Panc1 (cell line): Measurements from ENCODE around the gene ITPR2. TPM values are rescaled to one million over a fixed set of nuclear protein-coding genes. Genes with fewer than 3 reads are reported as not detected.

Source experiments
- ATAC-seq: fragments of 200-7000 bp; cut with Tn5 transposase; 2 replicates; pipeline ENCODE4 v1.9.1; 2020; ENCODE audit warnings: mild to moderate bottlenecking, moderate library complexity
- BruUV-seq: library from RNA; stranded (reverse); fragments of 400-500 nt; replicated peaks from 2 replicates; lab custom pipeline; 2021; lab: Mats Ljungman, UMichigan
- CTCF ChIA-PET: fragments of 300-600 bp; sonication (Branson Sonifier 250); formaldehyde crosslinking; loops from one replicate; lab custom pipeline; 2022; ENCODE audit warnings: antibody characterized with exemption; lab: Charles Lee
- POLR2A ChIA-PET: fragments of 300-600 bp; sonication (Branson Sonifier 250); formaldehyde crosslinking; loops from one replicate; lab custom pipeline; 2022; ENCODE audit warnings: antibody characterized with exemption; lab: Charles Lee
- DNase-seq: peaks from one replicate; pipeline ENCODE4 v3.0.0-alpha.2; 2010; ENCODE audit warnings: low read depth, low spot score
- H3K27ac ChIP-seq: 2 replicates; pipeline ENCODE4 v1.5.1; 2011; ENCODE audit warnings: mild to moderate bottlenecking, low read length, inconsistent platforms
- H3K27me3 ChIP-seq: fragments of 200-500 bp; sonication (Bioruptor generic); 2 replicates; pipeline ENCODE4 v1.6.0; 2014; ENCODE audit warnings: low read length, inconsistent platforms; ENCODE audit not compliant: control insufficient read depth, insufficient read depth
- H3K36me3 ChIP-seq: fragments of 200-500 bp; sonication (Bioruptor generic); 2 replicates; pipeline ENCODE4 v1.5.1; 2014; ENCODE audit warnings: inconsistent platforms, mild to moderate bottlenecking, low read length, moderate library complexity; ENCODE audit not compliant: control insufficient read depth, insufficient read depth
- H3K4me1 ChIP-seq: 2 replicates; pipeline ENCODE4 v1.5.1; 2011; ENCODE audit warnings: inconsistent platforms, mild to moderate bottlenecking, low read length, moderate library complexity; ENCODE audit not compliant: control insufficient read depth, insufficient read depth
- H3K4me3 ChIP-seq, 2 experiments: 2 replicates each; pipeline ENCODE4 v1.5.1; 2011 to 2012; ENCODE audit warnings: low read depth in 2 of 2, low read length in 2 of 2, mild to moderate bottlenecking in 2 of 2, inconsistent platforms in 1 of 2, moderate library complexity in 1 of 2
- H3K9me3 ChIP-seq: fragments of 200-500 bp; sonication (Bioruptor generic); 2 replicates; pipeline ENCODE4 v1.5.1; 2014; ENCODE audit warnings: low read depth, mild to moderate bottlenecking, inconsistent platforms, low read length, moderate library complexity; ENCODE audit not compliant: control insufficient read depth, insufficient read depth
- POLR2AphosphoS5 ChIP-seq: IDR thresholded peaks from 2 replicates; pipeline ENCODE4 v1.6.1; 2012; ENCODE audit warnings: mild to moderate bottlenecking, low read depth, low read length, moderate library complexity
- SIN3A ChIP-seq: IDR thresholded peaks from 2 replicates; pipeline ENCODE4 v1.6.1; 2012; ENCODE audit warnings: low read depth, mild to moderate bottlenecking, low read length, moderate library complexity, borderline replicate concordance; ENCODE audit not compliant: insufficient read depth
- TCF7L2 ChIP-seq: IDR thresholded peaks from 2 replicates; pipeline ENCODE4 v1.6.1; 2011; ENCODE audit warnings: mild to moderate bottlenecking, low read depth, low read length, inconsistent platforms
- in situ Hi-C: cut with HindIII; loops from 2 replicates; pipeline ENCODE4 v1.10.0; 2016; ENCODE audit warnings: low sequenced_read_pairs, low pct_unique_long_range_greater_than_20kb
- intact Hi-C: fragments of 100-400 bp; cut with micrococcal nuclease; formaldehyde crosslinking; loops from one replicate; pipeline ENCODE4 v1.10.0; 2022; ENCODE audit not compliant: unreplicated experiment
- total RNA-seq: library from RNA; stranded (reverse); gene quantifications from one replicate; pipeline ENCODE4 v1.2.1, GENCODE V29; 2021; ENCODE audit not compliant: unreplicated experiment
- TF ChIP-seq, protein P1 (sequence below): fragments of 450-650 bp; IDR thresholded peaks from 2 replicates; pipeline ENCODE4 v1.5.1; 2017; ENCODE audit warnings: mild to moderate bottlenecking
- TF ChIP-seq, protein P2 (sequence below), 2 experiments: IDR thresholded peaks; 2 replicates each; pipeline ENCODE4 v1.6.1; 2011 to 2012; ENCODE audit warnings: low read depth in 2 of 2, control low read depth in 1 of 2, low read length in 1 of 2, mild to moderate bottlenecking in 1 of 2, moderate library complexity in 1 of 2; ENCODE audit not compliant: insufficient read depth in 1 of 2

The ITPR2 gene
- total RNA-seq, 1 experiment from 2014 or later, result 41.8 TPM

DNA sequence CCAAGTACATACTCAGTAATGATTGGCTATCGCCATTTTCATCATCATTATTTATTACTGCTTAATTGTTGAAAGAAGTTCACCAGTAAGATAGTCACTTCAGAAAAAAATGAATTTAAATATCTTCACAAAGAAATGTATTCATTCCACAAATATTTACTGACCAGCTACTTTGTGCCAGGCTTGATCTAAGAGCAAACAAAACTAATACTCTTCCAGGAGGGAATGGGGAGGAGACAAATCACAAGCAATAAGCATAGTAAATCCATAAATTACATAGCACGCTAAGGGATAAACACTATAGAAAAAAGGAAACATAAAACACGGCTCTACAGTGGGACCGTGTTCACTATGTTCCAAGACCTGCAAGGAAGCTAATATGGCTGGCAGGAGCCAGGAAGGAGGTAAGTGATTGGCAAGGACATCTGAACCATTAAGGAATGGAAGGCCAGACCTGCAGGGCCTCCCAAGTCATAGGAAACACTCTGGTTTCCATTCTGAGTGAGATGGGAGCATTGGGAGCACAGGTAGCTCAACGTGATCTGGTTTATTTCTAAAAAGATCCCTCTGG lies 27.5 kb downstream of the ITPR2 start:
- BruUV-seq, result no TSS peak
- no peaks in the 10 kb centered on the region for H3K27me3 ChIP-seq
- ChIA-PET CTCF (interaction anchor here (1.0 kb wide), 1 partner anchor 13 kb away, joined by 3 read pairs; no protein-coding TSS in a partner anchor), POLR2A (no interaction called here)
- no peak overlapping the region for H3K4me3 ChIP-seq
- H3K9me3 ChIP-seq, result no peaks in the 10 kb centered on the region
- ATAC-seq (no peak), DNase-seq (no peak)
- H3K36me3 ChIP-seq, result no peaks in the 10 kb centered on the region
- no peak for TF ChIP-seq SIN3A
- no peak for TF ChIP-seq TCF7L2
- TF ChIP-seq, protein P1, sequence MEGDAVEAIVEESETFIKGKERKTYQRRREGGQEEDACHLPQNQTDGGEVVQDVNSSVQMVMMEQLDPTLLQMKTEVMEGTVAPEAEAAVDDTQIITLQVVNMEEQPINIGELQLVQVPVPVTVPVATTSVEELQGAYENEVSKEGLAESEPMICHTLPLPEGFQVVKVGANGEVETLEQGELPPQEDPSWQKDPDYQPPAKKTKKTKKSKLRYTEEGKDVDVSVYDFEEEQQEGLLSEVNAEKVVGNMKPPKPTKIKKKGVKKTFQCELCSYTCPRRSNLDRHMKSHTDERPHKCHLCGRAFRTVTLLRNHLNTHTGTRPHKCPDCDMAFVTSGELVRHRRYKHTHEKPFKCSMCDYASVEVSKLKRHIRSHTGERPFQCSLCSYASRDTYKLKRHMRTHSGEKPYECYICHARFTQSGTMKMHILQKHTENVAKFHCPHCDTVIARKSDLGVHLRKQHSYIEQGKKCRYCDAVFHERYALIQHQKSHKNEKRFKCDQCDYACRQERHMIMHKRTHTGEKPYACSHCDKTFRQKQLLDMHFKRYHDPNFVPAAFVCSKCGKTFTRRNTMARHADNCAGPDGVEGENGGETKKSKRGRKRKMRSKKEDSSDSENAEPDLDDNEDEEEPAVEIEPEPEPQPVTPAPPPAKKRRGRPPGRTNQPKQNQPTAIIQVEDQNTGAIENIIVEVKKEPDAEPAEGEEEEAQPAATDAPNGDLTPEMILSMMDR, result no peak
- TF ChIP-seq, protein P2, sequence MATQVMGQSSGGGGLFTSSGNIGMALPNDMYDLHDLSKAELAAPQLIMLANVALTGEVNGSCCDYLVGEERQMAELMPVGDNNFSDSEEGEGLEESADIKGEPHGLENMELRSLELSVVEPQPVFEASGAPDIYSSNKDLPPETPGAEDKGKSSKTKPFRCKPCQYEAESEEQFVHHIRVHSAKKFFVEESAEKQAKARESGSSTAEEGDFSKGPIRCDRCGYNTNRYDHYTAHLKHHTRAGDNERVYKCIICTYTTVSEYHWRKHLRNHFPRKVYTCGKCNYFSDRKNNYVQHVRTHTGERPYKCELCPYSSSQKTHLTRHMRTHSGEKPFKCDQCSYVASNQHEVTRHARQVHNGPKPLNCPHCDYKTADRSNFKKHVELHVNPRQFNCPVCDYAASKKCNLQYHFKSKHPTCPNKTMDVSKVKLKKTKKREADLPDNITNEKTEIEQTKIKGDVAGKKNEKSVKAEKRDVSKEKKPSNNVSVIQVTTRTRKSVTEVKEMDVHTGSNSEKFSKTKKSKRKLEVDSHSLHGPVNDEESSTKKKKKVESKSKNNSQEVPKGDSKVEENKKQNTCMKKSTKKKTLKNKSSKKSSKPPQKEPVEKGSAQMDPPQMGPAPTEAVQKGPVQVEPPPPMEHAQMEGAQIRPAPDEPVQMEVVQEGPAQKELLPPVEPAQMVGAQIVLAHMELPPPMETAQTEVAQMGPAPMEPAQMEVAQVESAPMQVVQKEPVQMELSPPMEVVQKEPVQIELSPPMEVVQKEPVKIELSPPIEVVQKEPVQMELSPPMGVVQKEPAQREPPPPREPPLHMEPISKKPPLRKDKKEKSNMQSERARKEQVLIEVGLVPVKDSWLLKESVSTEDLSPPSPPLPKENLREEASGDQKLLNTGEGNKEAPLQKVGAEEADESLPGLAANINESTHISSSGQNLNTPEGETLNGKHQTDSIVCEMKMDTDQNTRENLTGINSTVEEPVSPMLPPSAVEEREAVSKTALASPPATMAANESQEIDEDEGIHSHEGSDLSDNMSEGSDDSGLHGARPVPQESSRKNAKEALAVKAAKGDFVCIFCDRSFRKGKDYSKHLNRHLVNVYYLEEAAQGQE (IDR thresholded peaks at IDR 0.05; ENCODE audit: insufficient read depth in 1 of 2, low read depth in 2 of 2, low read length in 1 of 2), result no peak
- no peak for TF ChIP-seq POLR2AphosphoS5
- in situ Hi-C loops, result no loop called here
- H3K27ac ChIP-seq, result no peak overlapping the region
- peaks cover 6% of the 10 kb centered on the region for H3K4me1 ChIP-seq
- intact Hi-C loops, result no loop called here

DNA sequence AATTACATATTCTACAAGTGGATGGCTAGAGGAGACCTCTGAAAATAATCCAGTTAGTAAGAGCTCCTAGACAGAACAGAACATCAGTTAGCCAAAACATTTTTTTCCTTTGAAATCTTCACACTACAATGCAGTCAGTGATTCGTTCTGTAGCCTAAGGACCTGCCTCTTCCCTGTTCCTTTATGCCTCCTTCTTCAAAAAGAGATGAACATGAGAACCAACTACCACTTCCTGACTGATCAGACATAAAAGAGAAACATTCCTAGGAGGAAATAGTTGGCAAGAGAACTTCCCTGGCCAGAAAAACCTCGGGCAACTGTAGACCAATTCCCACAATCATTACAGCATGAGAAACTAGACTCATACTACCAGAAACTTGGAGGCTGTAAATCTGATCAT lies 29.4 kb downstream of the ITPR2 start:
- DNase-seq (no peak), ATAC-seq (no peak)
- Histone ChIP-seq H3K9me3 (no peaks in the 10 kb centered on the region), H3K36me3 (no peaks in the 10 kb centered on the region), H3K4me3 (no peak overlapping the region), H3K27ac (no peak overlapping the region; the same call in 1 of the 2 replicates), H3K27me3 (no peaks in the 10 kb centered on the region), H3K4me1 (peaks cover 6% of the 10 kb centered on the region)
- ChIA-PET CTCF (no interaction called here), POLR2A (interaction anchor here (0.7 kb wide), 1 partner anchor 39 kb away, joined by 3 read pairs; no protein-coding TSS in a partner anchor)
- BruUV-seq, result no TSS peak
- intact Hi-C loops, result no loop called here
- TF ChIP-seq, protein P1, result no peak
- TF ChIP-seq POLR2AphosphoS5 (no peak), TCF7L2 (no peak), SIN3A (no peak)
- TF ChIP-seq, protein P2 (IDR thresholded peaks at IDR 0.05; ENCODE audit: insufficient read depth in 1 of 2, low read depth in 2 of 2, low read length in 1 of 2), result no peak
- in situ Hi-C loops, result no loop called here
